MM.1S (cell line): ENCODE results near the gene IL20RB.
"Not testable (repeated sequence)": the region's sequence is repeated elsewhere in the genome, so short reads cannot be mapped to it uniquely, and the experiment has no call there.

Experiments used
- DNase-seq: peaks from one replicate; pipeline ENCODE4 v3.0.0-alpha.2; 2015
- H2AFZ ChIP-seq: fragments of 300-600 bp; sonication (generic); 2 replicates; pipeline ENCODE4 v1.6.0; 2016; ENCODE audit warnings: antibody characterized with exemption, low read length
- H3F3A ChIP-seq: fragments of 300-600 bp; sonication (generic); 2 replicates; pipeline ENCODE4 v1.6.1; 2016; ENCODE audit warnings: mild to moderate bottlenecking, antibody characterized with exemption, low read length, moderate library complexity, mixed read lengths; ENCODE audit not compliant: insufficient read depth
- H3K27ac ChIP-seq: fragments of 300-600 bp; sonication (generic); 2 replicates; pipeline ENCODE4 v1.5.1; 2016; ENCODE audit warnings: mild to moderate bottlenecking, low read length
- H3K27me3 ChIP-seq: fragments of 300-600 bp; sonication (generic); replicated peaks from 2 replicates; pipeline ENCODE4 v1.6.0; 2016; ENCODE audit warnings: low read length; ENCODE audit not compliant: insufficient read depth
- H3K36me3 ChIP-seq: fragments of 300-600 bp; sonication (generic); replicated peaks from 2 replicates; pipeline ENCODE4 v1.6.1; 2016; ENCODE audit warnings: mild to moderate bottlenecking, low read length, mixed read lengths; ENCODE audit not compliant: insufficient read depth
- H3K4me1 ChIP-seq: fragments of 300-600 bp; sonication (generic); 2 replicates; pipeline ENCODE4 v1.6.1; 2016; ENCODE audit warnings: low read length, mixed read lengths
- H3K4me2 ChIP-seq: fragments of 300-600 bp; sonication (generic); 2 replicates; pipeline ENCODE4 v1.6.0; 2016; ENCODE audit warnings: low read depth, low read length
- H3K4me3 ChIP-seq: fragments of 300-600 bp; sonication (generic); 2 replicates; pipeline ENCODE4 v1.5.1; 2016; ENCODE audit warnings: low read length, mixed read lengths
- H3K79me2 ChIP-seq: fragments of 300-600 bp; sonication (generic); 2 replicates; pipeline ENCODE4 v1.6.1; 2016; ENCODE audit warnings: mixed run types, low read length, mixed read lengths
- H3K9ac ChIP-seq: fragments of 300-600 bp; sonication (generic); 2 replicates; pipeline ENCODE4 v1.6.1; 2016; ENCODE audit warnings: low read length, mixed read lengths
- H3K9me2 ChIP-seq: fragments of 300-600 bp; sonication (generic); replicated peaks from 2 replicates; pipeline ENCODE4 v1.6.1; 2016; ENCODE audit warnings: mild to moderate bottlenecking, low read length, mixed read lengths; ENCODE audit not compliant: insufficient read depth
- H3K9me3 ChIP-seq: fragments of 300-600 bp; sonication (generic); replicated peaks from 2 replicates; pipeline ENCODE4 v1.6.1; 2016; ENCODE audit warnings: mild to moderate bottlenecking, low read length, mixed read lengths; ENCODE audit not compliant: insufficient read depth
- H4K20me1 ChIP-seq: fragments of 300-600 bp; sonication (generic); 2 replicates; pipeline ENCODE4 v1.6.1; 2016; ENCODE audit warnings: mild to moderate bottlenecking, low read length, moderate library complexity, mixed read lengths; ENCODE audit not compliant: insufficient read depth
- EZH2 ChIP-seq: fragments of 300-600 bp; sonication (generic); optimal IDR thresholded peaks from 2 replicates; pipeline ENCODE3; 2017; ENCODE audit warnings: low read depth, mild to moderate bottlenecking, antibody characterized with exemption, low read length, mixed read lengths
- EZH2phosphoT487 ChIP-seq: fragments of 300-600 bp; sonication (generic); IDR thresholded peaks from 2 replicates; pipeline ENCODE4 v1.6.1; 2018; ENCODE audit warnings: antibody characterized with exemption, low read length
- TF ChIP-seq, protein P1 (sequence below): fragments of 300-600 bp; sonication (generic); IDR thresholded peaks from 2 replicates; pipeline ENCODE4 v1.5.1; 2016; ENCODE audit warnings: antibody characterized with exemption, low read length, mixed read lengths

Gene IL20RB

DNA sequence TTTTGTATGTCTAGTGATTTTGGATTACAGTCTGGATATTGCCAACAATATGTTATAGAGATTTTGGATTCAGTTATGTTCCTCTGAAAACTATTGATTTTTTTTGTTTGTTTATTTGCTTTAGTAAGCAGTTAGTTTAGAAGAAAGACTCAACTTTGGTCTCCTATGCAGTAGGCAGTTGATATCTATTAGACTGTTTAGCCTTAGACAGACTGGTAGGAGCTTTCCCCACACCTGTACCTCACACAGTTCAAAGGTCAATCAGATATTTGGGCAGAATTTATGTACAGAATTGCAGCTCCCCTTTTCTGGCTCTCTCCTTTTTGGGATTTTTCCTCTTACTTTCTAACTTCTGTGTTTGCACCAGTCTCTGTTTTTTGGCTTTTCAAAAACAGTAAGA is 42.3 kb downstream of the IL20RB start:
- Histone ChIP-seq H3K4me2 (no peak overlapping the region), H3K79me2 (no peaks in the 10 kb centered on the region), H3F3A (no peaks in the 10 kb centered on the region), H3K9me3 (no peaks in the 10 kb centered on the region), H4K20me1 (no peaks in the 10 kb centered on the region), H3K9me2 (no peaks in the 10 kb centered on the region), H3K27ac (no peak overlapping the region), H3K4me1 (no peaks in the 10 kb centered on the region), H3K27me3 (no peaks in the 10 kb centered on the region), H3K36me3 (no peaks in the 10 kb centered on the region), H2AFZ (no peak overlapping the region), H3K4me3 (no peak overlapping the region), H3K9ac (no peak overlapping the region)
- TF ChIP-seq, protein P1, sequence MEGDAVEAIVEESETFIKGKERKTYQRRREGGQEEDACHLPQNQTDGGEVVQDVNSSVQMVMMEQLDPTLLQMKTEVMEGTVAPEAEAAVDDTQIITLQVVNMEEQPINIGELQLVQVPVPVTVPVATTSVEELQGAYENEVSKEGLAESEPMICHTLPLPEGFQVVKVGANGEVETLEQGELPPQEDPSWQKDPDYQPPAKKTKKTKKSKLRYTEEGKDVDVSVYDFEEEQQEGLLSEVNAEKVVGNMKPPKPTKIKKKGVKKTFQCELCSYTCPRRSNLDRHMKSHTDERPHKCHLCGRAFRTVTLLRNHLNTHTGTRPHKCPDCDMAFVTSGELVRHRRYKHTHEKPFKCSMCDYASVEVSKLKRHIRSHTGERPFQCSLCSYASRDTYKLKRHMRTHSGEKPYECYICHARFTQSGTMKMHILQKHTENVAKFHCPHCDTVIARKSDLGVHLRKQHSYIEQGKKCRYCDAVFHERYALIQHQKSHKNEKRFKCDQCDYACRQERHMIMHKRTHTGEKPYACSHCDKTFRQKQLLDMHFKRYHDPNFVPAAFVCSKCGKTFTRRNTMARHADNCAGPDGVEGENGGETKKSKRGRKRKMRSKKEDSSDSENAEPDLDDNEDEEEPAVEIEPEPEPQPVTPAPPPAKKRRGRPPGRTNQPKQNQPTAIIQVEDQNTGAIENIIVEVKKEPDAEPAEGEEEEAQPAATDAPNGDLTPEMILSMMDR = no peak
- no peak for DNase-seq

DNA sequence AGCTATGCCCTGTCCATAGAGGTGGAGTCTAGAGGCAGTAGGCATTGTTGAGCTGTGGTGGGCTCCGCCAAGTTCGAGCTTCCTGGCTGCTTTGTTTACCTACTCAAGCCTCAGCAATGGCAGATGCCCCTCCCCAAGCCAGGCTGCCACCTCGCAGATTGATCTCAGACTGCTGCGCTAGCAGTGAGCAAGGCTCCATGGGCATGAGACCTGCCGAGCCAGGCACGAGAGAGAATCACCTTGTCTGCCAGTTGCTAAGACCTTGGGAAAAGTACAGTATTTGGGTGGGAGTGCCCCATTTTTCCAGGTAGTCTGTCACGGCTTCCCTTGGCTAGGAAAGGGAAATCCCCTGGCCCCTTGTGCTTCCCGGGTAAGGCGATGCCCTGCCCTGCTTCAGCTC is 49.6 kb downstream of the IL20RB start:
- H3K27ac ChIP-seq, H3K9me2 ChIP-seq, H3K27me3 ChIP-seq, H3K4me1 ChIP-seq, H3K79me2 ChIP-seq, H3K9ac ChIP-seq, H3K36me3 ChIP-seq, H3K4me2 ChIP-seq, DNase-seq, H3K9me3 ChIP-seq, H4K20me1 ChIP-seq, H2AFZ ChIP-seq, H3F3A ChIP-seq, H3K4me3 ChIP-seq: not testable (repeated sequence)

GRCh38 chr3:137008131-137008530 is 50.3 kb downstream of the IL20RB start:
- no peak overlapping the region for H3K27ac ChIP-seq
- no peak for DNase-seq
- no peaks in the 10 kb centered on the region for H3K9me3 ChIP-seq
- no peaks in the 10 kb centered on the region for H3K4me1 ChIP-seq
- H3K27me3 ChIP-seq = no peaks in the 10 kb centered on the region
- no peaks in the 10 kb centered on the region for H3K36me3 ChIP-seq
- H2AFZ ChIP-seq = no peak overlapping the region
- no peak overlapping the region for H3K9ac ChIP-seq
- H3K9me2 ChIP-seq = no peaks in the 10 kb centered on the region
- no peaks in the 10 kb centered on the region for H3K79me2 ChIP-seq
- no peaks in the 10 kb centered on the region for H4K20me1 ChIP-seq
- no peaks in the 10 kb centered on the region for H3F3A ChIP-seq
- H3K4me3 ChIP-seq = no peak overlapping the region
- no peak for TF ChIP-seq EZH2
- TF ChIP-seq, protein P1 = no peak
- TF ChIP-seq EZH2phosphoT487 = no peak
- H3K4me2 ChIP-seq = no peak overlapping the region

GRCh38 chr3:137008976-137009375 is 51.2 kb downstream of the IL20RB start:
- Histone ChIP-seq H4K20me1 (no peaks in the 10 kb centered on the region), H3K4me1 (no peaks in the 10 kb centered on the region), H3K36me3 (no peaks in the 10 kb centered on the region), H3K9me2 (no peaks in the 10 kb centered on the region), H3K4me3 (no peak overlapping the region), H3K27me3 (no peaks in the 10 kb centered on the region), H3K4me2 (no peak overlapping the region), H3K9ac (no peak overlapping the region), H3F3A (no peaks in the 10 kb centered on the region), H3K27ac (no peak overlapping the region), H2AFZ (no peak overlapping the region), H3K79me2 (no peaks in the 10 kb centered on the region), H3K9me3 (no peaks in the 10 kb centered on the region)
- no peak for TF ChIP-seq EZH2phosphoT487
- TF ChIP-seq EZH2 = no peak
- TF ChIP-seq, protein P1 = no peak
- no peak for DNase-seq
